ENCODE results near the gene CHAC1. TPM values are rescaled to one million over a fixed set of nuclear protein-coding genes. Genes with fewer than 3 reads are reported as not detected.

The CHAC1 gene
- total RNA-seq, 1 experiment from 2014 or later = 48.7 TPM

GRCh38 chr15:40908095-40908494, 45.2 kb upstream of the CHAC1 start:
- Histone ChIP-seq H2BK20ac (ENCODE audit: low read depth, low read length, poor library complexity, severe bottlenecking) (no peak overlapping the region), H3T11ph (ENCODE audit: low read length) (no peak overlapping the region), H2AK5ac (ENCODE audit: insufficient read length, low read length) (no peak overlapping the region), H3K27ac (ENCODE audit: insufficient read length, low read depth, low read length) (no peak overlapping the region), H3K4ac (ENCODE audit: low read depth, low read length) (no peak overlapping the region), H4K8ac (replicated peaks; ENCODE audit: insufficient read length, low read depth, low read length) (no peak overlapping the region), H3K18ac (ENCODE audit: insufficient read length, low read depth, low read length) (no peak overlapping the region), H4K20me1 (ENCODE audit: control insufficient read depth, insufficient read depth, insufficient read length) (no peaks in the 10 kb centered on the region), H2BK15ac (ENCODE audit: low read depth, low read length) (no peak overlapping the region), H4K91ac (ENCODE audit: insufficient read length, low read depth, low read length) (no peak overlapping the region), H2BK120ac (ENCODE audit: low read depth, low read length, poor library complexity, severe bottlenecking) (no peak overlapping the region), H3K27me3 (ENCODE audit: insufficient read depth, low read length) (no peaks in the 10 kb centered on the region), H2AFZ (ENCODE audit: low read length) (no peak overlapping the region), H2BK12ac (ENCODE audit: insufficient read length, low read depth, low read length) (no peak overlapping the region), H3K9me3 (ENCODE audit: control insufficient read depth, low read depth, low read length) (no peaks in the 10 kb centered on the region), H3K23me2 (ENCODE audit: insufficient read length, low read depth, low read length, poor library complexity, severe bottlenecking) (no peaks in the 10 kb centered on the region), H3K4me2 (ENCODE audit: insufficient read depth, insufficient read length, low read length) (no peak overlapping the region), H3K14ac (ENCODE audit: insufficient read depth, low read length) (no peak overlapping the region), H3K4me1 (ENCODE audit: insufficient read depth, low read length) (no peaks in the 10 kb centered on the region), H3K9ac (ENCODE audit: extremely low read depth, insufficient read length, low read length) (no peak overlapping the region), H3K79me1 (ENCODE audit: insufficient read depth, low read depth, low read length, poor library complexity, severe bottlenecking) (peaks cover 2% of the 10 kb centered on the region), H4K5ac (ENCODE audit: insufficient read length, low read depth, low read length) (no peak overlapping the region), H3K56ac (ENCODE audit: insufficient read length, low read depth, low read length) (no peak overlapping the region), H2BK5ac (ENCODE audit: insufficient read length, low read length) (no peak overlapping the region), H3K23ac (ENCODE audit: insufficient read length, low read depth, low read length) (no peak overlapping the region), H3K79me2 (ENCODE audit: insufficient read depth, low read length) (no peaks in the 10 kb centered on the region)
- Mint-ChIP-seq H3K27ac (no peak overlapping the region; a peak in 1 of 7 replicates), H3K4me1 (peaks cover 26 to 32% of the 10 kb centered on the region in 2 experiments), H3K4me3 (no peak overlapping the region), H3K9me3 (no peaks in the 10 kb centered on the region), H3K36me3 (ENCODE audit: insufficient read depth in 1 of 3, low read depth in 3 of 3) (peaks cover 7 to 23% (median 14%) of the 10 kb centered on the region in 3 experiments; a peak in 6 of 7 replicates), H3K27me3 (ENCODE audit: low read depth) (peaks cover 6% of the 10 kb centered on the region)
- WGBS (ENCODE audit: extremely low coverage, insufficient read length, low lambda C conversion rate) = no CpG with 5 or more reads among the region's 7 CpGs
- TF ChIP-seq CTCF (conservative IDR thresholded peaks at IDR 0.05) = no peak
- DNase-seq = peak; percentile 20

Data from H9 (cell line).